Measurements from ENCODE around the gene LNX1.

- no peak for TF ChIP-seq CTCF (IDR thresholded peaks at IDR 0.05)
- TF ChIP-seq POLR2A (IDR thresholded peaks at IDR 0.05), result no peak
Measured at GRCh38 chr4:53501561-53501960, 89.7 kb downstream of the LNX1 start.
